ENCODE data around the gene PRRC2B.
"Not testable (repeated sequence)": the region's sequence is repeated elsewhere in the genome, so short reads cannot be mapped to it uniquely, and the experiment has no call there.

The PRRC2B gene

GRCh38 chr9:131545003-131545785 lies 151.3 kb downstream of the PRRC2B start, which contains the start of gene PRRT1B:
TSS of gene PRRT1B (plus strand) at chr9:131545523. CDS start at chr9:131545616, 93 bp downstream.
- DNase-seq (ENCODE audit: low read depth) = no peak

DNA sequence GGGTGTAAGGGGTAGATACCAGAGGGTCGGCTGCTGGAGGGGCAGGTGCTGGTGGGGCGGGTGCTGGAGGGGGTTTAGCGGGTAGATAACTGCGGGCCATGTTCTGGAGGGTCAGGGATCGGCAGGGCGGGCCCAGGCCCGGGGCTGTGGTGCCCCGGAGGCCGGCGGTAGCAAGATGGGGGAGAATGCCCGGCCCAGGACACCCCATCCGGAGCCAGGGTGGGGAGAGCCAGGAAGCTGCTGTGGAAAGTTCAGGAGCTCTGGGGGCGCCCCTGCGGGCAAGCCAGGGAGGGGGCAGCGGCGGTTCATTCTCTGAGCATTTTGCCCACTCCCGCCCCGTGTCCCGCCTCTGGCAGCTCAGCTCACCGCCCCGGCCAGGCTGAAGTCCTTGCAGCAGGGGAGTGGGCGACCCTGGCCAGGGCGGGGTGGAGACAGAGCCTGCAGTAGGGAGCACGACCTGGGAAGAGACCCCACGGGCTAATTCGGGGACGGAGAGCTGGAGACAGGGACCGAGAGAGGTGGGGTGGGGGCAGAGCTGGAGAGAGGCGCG lies 152.0 kb downstream of the PRRC2B start:
- no peak for DNase-seq (ENCODE audit: low read depth)

DNA sequence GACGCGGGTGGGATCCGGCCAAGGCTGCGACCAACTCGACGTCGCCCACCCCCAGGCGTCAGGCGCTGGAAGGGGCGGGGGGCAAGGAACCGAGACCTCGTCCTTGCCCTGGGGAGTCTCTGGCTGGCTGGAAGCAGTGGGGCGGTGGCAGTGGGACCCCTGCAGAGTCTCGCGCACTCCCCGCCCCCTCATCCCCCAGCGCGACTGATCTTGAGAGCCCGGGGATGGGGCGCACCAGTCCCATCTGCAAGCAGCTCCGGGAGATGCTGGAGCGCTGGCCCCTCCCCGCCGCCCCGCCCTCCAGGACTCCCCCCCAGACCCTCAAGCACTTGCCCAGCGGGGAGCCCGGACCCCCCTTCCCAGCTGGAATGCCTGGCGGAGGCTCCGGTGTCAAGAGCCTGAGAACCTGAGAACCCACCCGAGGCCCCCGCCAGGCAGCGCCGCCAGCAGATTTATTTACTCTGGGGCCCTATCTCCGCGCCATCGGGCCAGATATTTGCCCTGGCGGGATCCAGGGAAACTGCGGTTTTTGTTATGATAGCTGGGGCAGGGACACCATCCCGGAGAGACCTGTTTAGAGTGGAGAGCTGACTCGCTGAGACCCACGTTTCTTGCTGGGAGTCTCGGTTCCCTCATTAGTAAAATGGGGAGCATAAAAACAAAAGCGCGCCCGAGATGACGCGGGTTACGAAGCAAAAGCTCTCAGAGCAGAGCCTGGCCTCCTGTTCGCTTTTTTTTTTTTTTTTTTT lies 152.6 kb downstream of the PRRC2B start:
- no peak for DNase-seq (ENCODE audit: low read depth)

DNA sequence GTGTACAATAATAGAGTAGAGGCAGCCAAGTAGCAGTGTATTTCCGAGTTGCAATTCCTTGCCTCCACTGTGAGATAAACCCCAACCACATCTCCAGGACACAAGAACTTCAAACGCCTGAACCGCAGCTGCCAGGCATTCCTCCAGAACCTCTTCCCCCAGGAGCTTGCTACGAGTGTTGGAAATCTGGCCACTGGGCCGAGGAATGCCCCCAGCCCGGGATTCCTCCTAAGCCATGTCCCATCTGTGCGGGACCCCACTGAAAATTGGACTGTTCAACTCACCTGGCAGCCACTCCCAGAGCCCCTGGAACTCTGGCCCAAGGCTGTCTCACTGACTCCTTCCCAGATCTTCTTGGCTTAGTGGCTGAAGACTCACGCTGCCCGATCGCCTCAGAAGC lies 155.3 kb downstream of the PRRC2B start:
- not testable (repeated sequence) for DNase-seq (ENCODE audit: low read depth)

Measured in stromal cell of bone marrow (primary cell).